Thoracic aorta (tissue), 2 donors: ENCODE measurements around the gene MUC15. TPM values are rescaled to one million over a fixed set of nuclear protein-coding genes. Genes with fewer than 3 reads are reported as not detected.

Experiments used
- ATAC-seq: fragments of 150-250 bp; one replicate; pipeline ENCODE4 v1.8.0; 2017; ENCODE audit warnings: low read depth; ENCODE audit not compliant: insufficient number of reproducible peaks, low FRiP score
- DNase-seq: peaks from one replicate; pipeline ENCODE4 v3.0.0-alpha.2; 2020; ENCODE audit warnings: low spot score
- H3K27ac ChIP-seq, 2 donors: fragments of 200-600 bp; sonication (generic); 1 replicate in 1 of 2; 2 replicates in 1 of 2; pipeline ENCODE4 v1.5.1; 2016; ENCODE audit warnings: mild to moderate bottlenecking in 2 of 2, moderate library complexity in 2 of 2
- H3K27me3 ChIP-seq: fragments of 200-600 bp; sonication (generic); replicated peaks from 2 replicates; pipeline ENCODE4 v1.6.0; 2016; ENCODE audit warnings: mild to moderate bottlenecking; ENCODE audit not compliant: insufficient read depth
- H3K36me3 ChIP-seq: fragments of 200-600 bp; sonication (generic); one replicate; pipeline ENCODE4 v1.5.1; 2016
- H3K4me1 ChIP-seq, 2 donors: fragments of 200-600 bp; sonication (generic); 1 replicate in 1 of 2; 2 replicates in 1 of 2; pipeline versions ENCODE4 v1.5.1 to v1.6.0; 2016; ENCODE audit warnings: low read depth in 2 of 2, mild to moderate bottlenecking in 1 of 2; ENCODE audit not compliant: control insufficient read depth in 1 of 2
- H3K4me3 ChIP-seq: fragments of 200-600 bp; sonication (generic); 2 replicates; pipeline ENCODE4 v1.5.1; 2016; ENCODE audit warnings: mild to moderate bottlenecking
- H3K9me3 ChIP-seq: fragments of 200-600 bp; sonication (generic); 2 replicates; pipeline ENCODE4 v1.5.1; 2016
- total RNA-seq, 2 donors: library from RNA; depleted of rRNA; stranded (reverse); fragments of >200 nt; gene quantifications; one replicate each; pipeline versions ENCODE4 v1.1.0 to v1.2.3, GENCODE V29; 2016
- TF ChIP-seq, protein P1 (sequence below): fragments of 200-600 bp; sonication (generic); IDR thresholded peaks from one replicate; pipeline ENCODE4 v1.5.1; 2019; ENCODE audit warnings: antibody characterized with exemption

MUC15 gene
- total RNA-seq, 2 donors from 2014 or later = 0.54 TPM; not detected in 1

DNA sequence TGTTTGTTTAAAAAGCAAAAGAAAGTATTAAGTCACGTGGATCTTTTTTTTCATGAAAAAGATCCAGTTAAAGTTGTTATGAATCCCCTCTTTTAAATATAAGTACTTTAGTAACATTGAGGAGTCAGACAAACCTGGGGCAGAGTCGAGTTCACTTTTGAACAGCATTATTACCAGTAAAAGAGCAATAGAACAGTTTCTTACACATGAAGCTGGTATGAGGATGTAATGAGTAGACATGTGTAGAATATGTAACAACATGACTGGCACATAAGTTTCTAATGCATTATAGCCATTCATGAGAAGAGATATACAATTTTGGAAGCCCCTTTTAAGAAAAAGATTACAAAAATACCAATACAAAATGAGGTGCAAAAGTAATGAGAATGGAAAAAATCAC is 7.6 kb upstream of the MUC15 start:
- no peaks in the 10 kb centered on the region for H3K4me1 ChIP-seq
- H3K9me3 ChIP-seq = no peaks in the 10 kb centered on the region
- H3K4me3 ChIP-seq = no peak overlapping the region
- DNase-seq (no peak), ATAC-seq (no peak)
- no peaks in the 10 kb centered on the region for H3K36me3 ChIP-seq
- TF ChIP-seq, protein P1, sequence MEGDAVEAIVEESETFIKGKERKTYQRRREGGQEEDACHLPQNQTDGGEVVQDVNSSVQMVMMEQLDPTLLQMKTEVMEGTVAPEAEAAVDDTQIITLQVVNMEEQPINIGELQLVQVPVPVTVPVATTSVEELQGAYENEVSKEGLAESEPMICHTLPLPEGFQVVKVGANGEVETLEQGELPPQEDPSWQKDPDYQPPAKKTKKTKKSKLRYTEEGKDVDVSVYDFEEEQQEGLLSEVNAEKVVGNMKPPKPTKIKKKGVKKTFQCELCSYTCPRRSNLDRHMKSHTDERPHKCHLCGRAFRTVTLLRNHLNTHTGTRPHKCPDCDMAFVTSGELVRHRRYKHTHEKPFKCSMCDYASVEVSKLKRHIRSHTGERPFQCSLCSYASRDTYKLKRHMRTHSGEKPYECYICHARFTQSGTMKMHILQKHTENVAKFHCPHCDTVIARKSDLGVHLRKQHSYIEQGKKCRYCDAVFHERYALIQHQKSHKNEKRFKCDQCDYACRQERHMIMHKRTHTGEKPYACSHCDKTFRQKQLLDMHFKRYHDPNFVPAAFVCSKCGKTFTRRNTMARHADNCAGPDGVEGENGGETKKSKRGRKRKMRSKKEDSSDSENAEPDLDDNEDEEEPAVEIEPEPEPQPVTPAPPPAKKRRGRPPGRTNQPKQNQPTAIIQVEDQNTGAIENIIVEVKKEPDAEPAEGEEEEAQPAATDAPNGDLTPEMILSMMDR = no peak
- H3K27ac ChIP-seq = no peak overlapping the region
- no peaks in the 10 kb centered on the region for H3K27me3 ChIP-seq

DNA sequence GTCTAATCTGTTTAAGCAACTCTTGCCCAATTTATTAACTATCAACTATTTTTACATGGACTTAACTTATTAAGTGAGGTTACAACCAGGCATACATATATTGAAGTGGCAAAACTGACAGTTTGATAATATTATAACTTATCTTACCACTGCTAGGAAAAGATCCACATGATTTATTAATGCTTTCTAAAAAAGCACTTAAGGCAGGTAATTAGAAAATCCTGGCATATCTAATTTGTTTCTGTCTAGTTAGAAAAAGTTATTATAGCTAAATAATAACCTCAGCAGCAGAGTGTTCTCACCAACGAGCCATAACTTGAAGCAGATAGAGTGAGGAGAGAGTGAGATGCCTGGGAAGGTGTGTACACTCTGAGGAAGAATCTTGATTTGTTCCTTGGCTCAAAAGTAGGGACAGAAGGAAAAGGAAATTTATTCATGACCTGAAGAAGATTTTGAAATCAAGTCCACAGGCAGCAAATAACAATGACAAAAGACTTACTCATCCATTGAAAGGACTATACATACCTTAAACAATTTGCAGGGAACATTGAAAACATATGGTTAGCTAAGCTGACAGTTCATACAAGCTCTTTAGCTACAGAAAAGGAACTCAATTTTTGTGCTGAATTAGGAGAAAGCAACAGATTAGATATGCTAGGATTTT is 7.1 kb upstream of the MUC15 start:
- no peaks in the 10 kb centered on the region for H3K9me3 ChIP-seq
- no peaks in the 10 kb centered on the region for H3K36me3 ChIP-seq
- H3K27ac ChIP-seq = no peak overlapping the region
- H3K4me3 ChIP-seq = no peak overlapping the region
- H3K4me1 ChIP-seq = no peaks in the 10 kb centered on the region
- no peaks in the 10 kb centered on the region for H3K27me3 ChIP-seq
- no peak for DNase-seq
- TF ChIP-seq, protein P1 = no peak
- no peak for ATAC-seq

DNA sequence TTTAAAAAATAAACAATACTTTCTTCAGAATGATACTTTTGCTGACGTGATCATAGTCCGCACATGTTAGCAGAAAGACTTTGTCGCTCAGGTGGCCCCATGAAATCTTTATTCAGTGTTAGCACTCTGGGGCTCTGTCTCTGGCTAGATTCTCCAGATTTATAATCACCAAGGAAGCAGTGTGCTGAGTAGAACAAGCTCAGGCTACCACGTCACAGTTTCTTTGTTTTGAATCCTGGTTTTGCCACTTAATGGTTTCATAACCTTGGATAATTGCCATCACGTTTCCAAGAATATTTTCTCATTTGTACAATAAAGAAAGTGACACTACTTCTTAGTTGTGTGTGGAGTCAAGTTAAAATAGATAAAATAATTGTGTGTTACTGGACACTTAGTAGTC is 3.9 kb upstream of the MUC15 start:
- Histone ChIP-seq H3K4me3 (no peak overlapping the region), H3K27me3 (no peaks in the 10 kb centered on the region), H3K27ac (no peak overlapping the region), H3K9me3 (no peaks in the 10 kb centered on the region), H3K4me1 (no peaks in the 10 kb centered on the region), H3K36me3 (no peaks in the 10 kb centered on the region)
- DNase-seq (no peak), ATAC-seq (no peak)
- TF ChIP-seq, protein P1 = no peak

DNA sequence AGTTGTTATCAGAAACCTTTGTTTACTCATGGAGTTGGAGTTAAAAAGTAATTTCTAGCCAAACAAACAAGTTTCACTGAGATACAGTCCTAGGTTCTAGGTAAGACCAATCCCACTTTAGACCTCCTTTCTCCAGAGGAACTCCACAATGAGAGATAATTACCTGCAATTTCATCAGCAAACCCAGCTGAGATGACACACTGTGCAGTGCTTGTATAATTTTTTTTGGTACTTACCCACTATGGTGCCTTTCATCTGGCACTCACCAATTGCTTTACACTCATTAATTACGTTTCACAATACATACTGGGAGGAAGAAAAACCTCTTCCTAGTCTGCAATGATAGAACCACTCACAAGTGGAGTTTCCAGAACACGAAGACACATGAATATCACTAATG is 1.8 kb upstream of the MUC15 start:
- H3K4me3 ChIP-seq = no peak overlapping the region
- H3K4me1 ChIP-seq = no peaks in the 10 kb centered on the region
- H3K9me3 ChIP-seq = no peaks in the 10 kb centered on the region
- TF ChIP-seq, protein P1 = no peak
- no peaks in the 10 kb centered on the region for H3K27me3 ChIP-seq
- DNase-seq (no peak), ATAC-seq (no peak)
- H3K27ac ChIP-seq = no peak overlapping the region
- H3K36me3 ChIP-seq = no peaks in the 10 kb centered on the region

DNA sequence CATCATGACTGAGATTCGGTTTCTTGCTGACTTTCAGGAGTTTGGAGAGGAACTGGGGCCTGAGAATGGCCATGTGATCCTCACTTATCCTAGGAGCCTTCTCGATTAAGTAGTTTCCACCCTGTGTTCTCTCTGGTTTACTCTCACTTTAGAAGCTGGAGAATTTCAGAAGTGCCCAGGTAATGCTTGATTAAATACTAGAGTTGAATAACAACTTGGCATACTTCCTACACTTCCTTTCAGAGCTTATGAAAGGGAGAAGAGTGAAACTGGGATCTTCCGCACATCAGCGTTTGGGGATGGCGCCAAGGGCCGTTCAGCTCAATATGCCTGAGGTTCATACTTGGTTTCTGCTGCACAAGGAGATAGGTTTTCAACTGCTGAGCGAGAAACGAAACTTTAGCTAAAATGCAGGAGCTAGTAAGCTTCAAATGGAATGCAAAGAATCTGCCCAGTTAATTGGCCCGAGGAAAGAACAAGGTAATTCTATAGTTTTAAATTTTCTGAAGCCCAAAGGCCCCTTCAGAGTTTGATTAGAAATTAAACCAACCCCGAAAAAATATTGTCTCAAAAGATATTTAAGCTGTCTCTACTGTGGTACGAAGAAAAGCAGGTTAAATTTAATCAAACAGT is 823 bp upstream of the MUC15 start:
- Histone ChIP-seq H3K36me3 (no peaks in the 10 kb centered on the region), H3K4me1 (no peaks in the 10 kb centered on the region), H3K4me3 (no peak overlapping the region), H3K27ac (no peak overlapping the region), H3K27me3 (no peaks in the 10 kb centered on the region), H3K9me3 (no peaks in the 10 kb centered on the region)
- DNase-seq = no peak
- ATAC-seq = no peak
- TF ChIP-seq, protein P1 = no peak
